Amniotic stem cell (primary cell): ENCODE results near the gene ITIH3.
"Not testable (repeated sequence)": the region's sequence is repeated elsewhere in the genome, so short reads cannot be mapped to it uniquely, and the experiment has no call there.

Experiments
- DNase-seq: peaks from one replicate; lab custom pipeline; 2025; lab: John Stamatoyannopoulos, UW

Gene ITIH3, protein sequence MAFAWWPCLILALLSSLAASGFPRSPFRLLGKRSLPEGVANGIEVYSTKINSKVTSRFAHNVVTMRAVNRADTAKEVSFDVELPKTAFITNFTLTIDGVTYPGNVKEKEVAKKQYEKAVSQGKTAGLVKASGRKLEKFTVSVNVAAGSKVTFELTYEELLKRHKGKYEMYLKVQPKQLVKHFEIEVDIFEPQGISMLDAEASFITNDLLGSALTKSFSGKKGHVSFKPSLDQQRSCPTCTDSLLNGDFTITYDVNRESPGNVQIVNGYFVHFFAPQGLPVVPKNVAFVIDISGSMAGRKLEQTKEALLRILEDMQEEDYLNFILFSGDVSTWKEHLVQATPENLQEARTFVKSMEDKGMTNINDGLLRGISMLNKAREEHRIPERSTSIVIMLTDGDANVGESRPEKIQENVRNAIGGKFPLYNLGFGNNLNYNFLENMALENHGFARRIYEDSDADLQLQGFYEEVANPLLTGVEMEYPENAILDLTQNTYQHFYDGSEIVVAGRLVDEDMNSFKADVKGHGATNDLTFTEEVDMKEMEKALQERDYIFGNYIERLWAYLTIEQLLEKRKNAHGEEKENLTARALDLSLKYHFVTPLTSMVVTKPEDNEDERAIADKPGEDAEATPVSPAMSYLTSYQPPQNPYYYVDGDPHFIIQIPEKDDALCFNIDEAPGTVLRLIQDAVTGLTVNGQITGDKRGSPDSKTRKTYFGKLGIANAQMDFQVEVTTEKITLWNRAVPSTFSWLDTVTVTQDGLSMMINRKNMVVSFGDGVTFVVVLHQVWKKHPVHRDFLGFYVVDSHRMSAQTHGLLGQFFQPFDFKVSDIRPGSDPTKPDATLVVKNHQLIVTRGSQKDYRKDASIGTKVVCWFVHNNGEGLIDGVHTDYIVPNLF

DNA sequence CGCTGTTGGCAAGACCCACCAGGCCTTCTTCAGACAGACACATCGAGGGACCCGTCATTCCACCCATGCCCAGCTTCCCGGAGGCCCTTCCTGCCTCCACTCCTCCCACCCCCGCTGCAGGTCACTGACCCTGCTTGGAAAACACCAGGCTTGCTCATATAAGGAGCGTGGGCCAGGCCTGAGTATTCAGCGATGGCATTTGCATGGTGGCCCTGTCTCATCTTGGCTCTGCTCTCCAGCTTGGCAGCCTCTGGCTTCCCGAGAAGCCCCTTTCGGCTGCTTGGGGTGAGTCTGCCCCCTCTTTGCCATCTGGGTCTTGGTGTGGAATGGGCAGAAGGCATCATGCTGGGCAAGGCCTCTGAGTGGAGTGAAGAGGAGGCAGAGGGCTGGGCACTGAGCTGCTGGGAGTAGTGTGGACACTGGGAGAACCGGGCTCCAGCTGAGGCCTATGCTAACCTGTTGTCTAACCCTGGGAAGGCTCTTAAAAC is at the start of gene ITIH3:
TSS of gene ITIH3 (plus strand) at position 185 of the 488 bp plus-strand sequence. CDS start at position 193, 8 bp downstream.
- DNase-seq, result no peak

DNA sequence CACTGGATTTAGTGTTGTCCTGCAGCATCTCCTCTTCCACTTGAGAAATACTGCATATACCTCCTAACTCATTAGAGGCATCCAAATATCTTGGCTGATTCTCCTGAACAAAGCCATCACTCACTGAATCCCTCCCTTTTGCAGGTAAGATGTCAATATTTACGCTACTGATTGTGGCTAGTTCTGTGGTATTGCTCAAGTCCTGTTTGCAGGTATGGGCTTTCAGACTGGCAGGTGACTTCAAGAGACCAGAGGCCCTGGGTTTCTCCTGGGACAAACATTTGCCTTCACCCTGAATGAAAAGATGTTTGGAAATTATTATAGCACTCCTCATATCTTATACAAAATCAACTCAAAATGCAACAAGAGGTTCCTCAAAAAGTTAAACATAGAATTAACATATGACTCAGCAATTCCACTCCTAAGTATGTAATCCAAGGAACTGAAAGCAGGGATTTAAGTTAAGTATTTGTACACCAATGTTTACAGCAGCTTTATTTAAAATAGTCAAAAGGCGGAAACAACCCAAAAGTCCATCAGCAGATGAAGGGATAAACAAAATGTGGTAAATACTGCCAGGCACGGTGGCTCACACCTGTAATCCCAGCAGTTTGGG is 42.4 kb upstream of the ITIH3 start:
- no peak for DNase-seq

DNA sequence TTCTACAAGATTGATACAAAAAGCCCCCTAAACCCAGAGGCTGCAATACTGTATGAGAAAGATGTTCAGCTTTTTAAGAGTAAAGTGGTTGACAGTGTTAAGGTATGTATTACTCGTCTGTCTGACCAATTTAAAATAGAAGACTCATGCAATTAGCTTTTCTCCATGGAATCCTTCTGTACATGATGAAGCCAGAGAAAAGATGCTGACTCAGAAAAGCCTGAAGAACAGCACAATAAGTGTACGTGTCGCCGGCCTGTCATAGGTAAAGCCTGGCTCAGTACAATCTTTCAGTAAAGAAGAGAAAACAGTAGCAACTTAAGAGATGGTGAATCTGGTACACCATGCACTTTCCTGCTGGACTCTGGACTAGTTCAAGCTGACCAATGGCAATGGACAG is 40.2 kb upstream of the ITIH3 start:
- DNase-seq, result no peak

DNA sequence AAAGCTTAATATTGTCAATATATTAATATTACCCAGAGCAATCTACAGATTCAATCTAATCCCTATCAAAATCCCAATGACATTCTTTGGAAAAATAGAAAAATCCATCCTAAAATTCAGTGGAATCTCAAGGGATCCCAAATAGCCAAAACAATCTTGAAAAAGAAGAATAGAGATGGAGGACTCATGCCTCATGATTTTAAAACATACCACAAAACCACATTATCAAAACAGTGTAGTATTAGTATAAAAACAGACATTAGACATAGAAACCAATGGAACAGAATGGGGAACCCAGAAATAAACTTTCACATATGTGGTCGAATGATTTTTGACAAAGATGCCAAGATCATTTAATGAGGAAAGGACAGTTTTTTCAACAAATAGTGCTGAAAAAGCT is 38.5 kb upstream of the ITIH3 start:
- no peak for DNase-seq

DNA sequence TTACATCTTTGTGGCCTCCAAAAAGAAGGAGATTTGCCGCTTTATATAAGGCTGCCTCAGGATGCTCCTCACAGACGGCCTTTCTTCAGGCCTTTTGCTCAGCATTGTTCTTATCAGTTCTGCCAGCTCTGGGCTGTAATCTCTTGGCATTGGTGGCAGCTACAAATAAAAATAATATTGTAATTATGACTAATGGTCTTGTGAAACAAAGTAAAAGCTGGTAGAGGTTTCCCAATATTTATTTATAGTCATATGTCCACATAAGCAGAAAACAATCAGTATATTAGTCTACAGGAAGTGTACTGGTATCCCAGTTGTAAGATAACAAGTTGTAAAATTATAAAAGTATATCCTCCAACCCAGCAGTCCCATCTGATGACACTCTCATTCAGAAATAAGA is 31.1 kb upstream of the ITIH3 start:
- DNase-seq, result no peak

DNA sequence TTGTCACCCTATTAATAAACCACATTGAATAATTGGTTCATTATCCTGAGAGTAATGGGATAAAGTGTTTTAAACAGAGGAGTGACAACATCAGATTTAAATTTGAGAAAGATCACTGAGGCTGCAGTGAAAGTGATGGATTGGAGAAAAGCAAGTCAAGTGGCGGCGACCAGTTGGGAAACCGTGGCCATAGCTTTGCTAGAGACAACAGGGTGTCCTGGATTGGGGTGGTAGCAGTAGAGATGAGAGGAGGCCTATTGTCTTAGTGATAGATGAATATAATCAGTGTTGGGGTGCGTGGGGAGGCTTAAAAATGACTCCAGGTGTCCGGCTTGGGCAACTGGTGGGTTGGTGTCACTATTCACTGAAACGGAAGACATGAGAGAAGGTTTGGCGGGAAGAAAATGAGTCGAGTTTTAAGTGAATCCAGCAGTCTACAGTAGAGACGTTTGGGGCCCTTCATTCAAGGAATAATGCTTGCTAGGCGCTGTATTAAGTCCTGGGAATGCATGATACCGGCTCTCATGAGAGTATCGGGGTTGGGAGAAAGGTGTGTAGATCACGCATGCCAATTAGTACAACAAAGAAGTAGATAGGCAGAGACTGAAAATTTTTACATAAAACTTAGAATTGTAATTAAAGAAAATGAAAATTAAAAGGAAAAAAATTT is 24.7 kb upstream of the ITIH3 start:
- DNase-seq, result no peak

DNA sequence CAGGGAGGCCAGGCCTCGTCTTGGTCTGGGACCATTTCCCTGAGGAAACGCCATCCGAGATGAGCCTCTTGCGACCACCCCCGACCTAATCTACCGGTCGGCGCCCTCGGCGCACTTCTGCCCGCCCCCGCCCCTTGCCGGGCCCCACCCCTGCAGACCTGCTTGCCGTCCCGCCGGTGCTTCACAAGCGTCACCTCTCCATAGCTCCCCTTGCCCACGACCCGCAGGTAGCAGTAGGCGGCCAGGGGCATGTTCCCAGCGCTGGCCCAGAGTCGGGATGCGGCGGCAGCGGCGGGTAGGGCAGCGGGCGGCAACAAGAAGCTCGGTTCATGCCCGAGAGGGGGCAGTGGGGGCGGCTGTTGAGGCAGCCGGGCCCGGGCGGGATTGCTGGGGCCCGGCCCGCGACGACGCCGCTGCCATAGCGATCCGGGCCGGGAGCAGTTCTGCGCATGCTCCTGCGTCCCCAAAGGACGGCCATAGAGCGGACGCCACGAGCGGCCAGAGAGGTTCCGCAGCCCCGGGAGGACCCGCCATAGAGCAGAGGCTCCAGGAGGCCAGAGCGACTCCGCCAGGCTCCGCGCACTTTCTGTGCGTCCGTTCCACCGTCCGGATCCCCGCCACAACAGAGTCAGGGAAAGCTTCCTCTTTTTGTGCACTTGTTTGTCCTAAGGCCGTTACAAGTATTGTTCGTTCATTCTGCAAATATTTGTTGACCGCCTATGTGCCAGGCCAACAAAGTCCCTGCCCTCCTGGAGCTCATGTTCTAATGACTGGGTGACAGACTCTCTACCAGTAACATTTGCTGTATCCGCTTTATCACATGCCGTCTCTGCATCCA is 23.9 kb upstream of the ITIH3 start, which contains the start of gene NEK4:
TSS of gene NEK4 (minus strand) at position 445 of the 838 bp plus-strand sequence. CDS start at position 251, 194 bp downstream.
- peak; percentile 69 for DNase-seq

DNA sequence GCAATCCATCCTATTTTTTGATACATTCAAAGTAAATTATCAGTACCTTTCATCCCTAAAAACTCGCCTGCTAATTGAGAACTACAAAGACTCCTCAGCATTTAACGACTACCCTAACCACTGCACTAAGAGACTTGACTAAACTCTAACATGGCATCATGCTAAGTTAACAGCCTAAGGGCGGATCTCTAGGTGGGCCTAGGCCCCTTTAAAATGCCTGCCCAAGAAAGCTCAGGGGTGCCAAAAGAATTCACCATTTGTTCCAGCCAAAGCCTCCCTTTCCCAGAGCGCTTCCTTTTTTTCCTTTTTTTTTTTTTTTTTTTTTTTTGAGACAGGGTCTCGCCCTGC is 23.3 kb upstream of the ITIH3 start:
- DNase-seq, result no peak

DNA sequence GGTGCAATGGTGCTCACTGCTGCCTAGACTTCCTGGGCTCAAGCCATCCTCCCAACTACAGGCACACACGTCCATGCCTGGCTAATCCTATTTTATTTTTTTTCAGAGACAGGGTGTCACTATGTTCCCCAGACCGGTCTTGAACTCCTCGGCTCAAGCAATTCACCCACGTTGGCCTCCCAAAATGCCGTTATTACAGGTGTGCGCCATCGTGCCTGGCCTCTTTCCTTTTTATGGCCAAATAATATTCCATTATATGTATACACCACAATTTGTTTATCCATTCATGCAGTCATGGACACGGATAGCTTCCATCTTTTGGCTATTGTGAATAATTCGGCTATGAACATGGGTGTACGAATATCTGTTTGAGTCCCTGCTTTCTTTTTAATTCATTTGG is 22.9 kb upstream of the ITIH3 start:
- DNase-seq, result no peak

DNA sequence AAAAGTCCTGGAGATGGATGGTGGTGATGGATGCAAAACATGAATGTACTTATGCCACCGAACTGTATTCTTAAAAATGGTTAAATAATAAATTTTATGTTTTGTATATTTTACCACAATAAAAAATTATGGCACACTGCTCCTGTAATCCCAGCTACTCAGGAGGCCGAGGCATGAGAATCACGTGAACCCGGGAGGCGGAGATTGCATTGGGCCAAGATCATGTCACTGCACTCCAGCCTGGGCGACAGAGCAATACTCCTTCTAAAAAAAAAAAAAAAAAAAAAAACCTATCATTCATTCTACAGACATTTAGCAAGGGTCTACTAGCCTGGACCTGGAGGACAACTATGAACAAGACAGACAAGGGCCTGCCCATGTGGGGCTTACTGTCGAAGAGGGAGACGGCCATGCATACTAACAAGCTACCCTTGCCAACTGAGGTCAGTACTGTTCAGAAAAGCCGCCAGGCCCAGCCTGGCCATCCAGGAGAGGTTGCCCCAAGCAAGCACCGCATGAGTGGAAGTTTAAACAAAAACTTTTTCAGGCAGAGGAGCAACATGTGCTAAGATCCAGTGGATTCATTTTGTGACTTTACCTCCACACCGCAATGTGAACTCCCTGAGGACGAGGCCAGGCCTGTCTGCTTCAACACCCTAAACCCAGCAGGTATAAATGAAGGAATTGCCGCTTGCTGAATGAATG is 21.1 kb upstream of the ITIH3 start:
- no peak for DNase-seq

DNA sequence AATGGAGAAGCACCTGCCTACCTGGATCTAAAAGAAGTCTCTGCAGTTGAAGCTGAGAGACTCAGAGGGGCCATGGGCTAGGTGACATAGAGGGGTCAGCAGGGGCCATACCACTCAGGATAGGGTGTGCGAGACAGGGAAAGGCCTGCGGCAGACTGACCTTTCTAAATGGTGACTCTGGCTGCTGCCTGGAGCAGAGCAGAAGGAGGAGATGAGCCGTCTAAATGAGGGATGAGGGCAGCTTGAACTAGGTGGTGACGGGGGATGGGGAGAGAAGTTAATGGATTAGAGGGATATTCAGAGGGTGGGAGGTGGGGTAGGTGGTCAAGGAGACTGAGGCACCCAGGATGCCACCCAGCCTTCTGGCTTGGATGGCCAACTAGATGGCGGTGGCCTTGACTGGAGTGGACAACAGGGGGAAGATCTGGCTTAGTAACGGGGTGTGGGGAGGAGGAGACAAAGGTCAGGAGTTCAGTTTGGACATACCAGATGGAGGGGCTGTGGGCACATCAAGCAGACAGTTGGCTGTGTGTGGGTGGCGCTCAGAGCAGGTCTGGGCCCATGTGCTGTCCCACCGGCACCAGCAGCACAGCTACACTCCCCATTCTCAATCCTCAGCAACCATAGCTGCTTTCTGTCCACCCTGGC is 20.4 kb upstream of the ITIH3 start:
- DNase-seq, result no peak

DNA sequence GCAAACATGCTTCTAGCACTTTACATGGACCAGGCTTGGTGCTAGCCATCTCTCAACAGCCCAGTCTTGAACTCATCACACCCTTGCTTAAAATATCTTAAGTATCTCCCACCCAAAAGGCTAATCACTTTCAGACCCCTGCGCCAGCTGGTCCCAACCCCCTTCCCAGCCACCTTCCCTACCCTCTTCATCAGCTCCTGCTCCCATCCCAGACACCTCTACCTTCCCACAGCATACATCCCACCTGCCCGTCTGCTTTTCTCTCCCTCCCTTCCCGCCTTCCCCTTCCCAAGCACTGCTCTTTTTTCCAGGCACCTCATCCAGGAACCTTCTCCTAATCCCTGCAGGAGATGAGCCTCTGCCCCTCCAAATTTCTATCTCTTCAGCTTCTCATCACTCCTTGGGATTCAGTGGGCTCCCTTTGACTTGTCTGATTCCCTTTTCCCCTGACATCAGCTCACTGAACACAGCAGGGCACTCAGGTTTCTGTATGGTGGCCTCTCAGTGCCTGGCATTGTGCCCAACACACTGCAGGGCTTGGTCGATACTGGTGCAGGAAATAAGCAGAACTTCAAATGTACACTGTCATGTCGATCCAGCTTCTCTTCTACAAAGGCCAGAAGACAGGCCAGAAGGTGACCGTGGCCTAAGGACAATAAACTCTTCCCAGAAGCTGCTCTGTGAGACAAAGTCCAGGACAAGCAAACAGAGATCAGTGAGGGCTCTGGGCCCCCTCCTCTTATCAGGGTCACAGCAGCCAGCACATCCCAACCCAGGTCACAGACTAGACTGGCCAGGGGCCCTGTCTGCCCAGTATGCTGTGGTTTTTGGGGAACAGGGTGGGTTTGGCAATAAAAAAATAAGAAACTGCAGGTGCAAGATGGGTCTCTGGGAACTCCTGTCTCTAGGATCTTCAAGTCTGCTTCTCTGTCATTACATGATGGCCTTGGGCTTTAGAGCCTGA is 19.4 kb upstream of the ITIH3 start:
- no peak for DNase-seq

DNA sequence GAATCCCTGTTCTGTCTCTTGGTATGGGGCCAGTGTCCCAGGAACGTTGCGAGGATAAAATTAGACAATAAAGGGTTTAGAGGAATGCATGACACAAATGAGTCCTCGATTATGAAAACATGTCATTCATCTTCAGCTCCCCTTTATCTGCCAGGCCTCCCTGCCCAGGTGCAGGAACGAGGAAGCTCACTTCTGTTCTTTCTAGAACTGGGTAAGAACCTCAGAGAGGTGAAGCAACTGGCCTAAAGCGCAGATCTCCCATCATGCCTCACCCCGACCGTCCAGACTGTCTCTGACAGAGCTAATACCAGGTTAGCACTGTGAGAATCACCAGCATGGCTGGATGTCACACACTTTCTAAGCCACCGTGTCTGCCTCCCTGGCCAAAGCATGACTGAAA is 18.7 kb upstream of the ITIH3 start:
- no peak for DNase-seq

DNA sequence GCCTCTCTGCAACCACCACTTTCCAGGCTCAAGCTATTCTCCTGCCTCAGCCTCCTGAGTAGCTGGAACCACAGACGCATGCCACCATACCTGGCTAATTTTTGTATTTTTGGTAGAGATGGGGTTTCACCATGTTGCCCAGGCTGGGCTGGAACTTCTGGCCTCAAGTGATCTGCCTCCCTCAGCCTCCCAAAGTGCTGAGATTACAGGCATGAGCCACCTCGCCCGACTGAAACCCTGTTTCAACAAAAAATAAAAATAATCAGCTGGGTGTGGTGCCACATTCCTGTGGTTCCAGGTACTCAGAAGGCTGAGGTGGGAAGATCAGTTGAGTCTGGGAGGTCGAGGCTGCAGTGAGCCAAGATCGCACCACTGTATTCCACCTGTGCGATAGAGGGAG is 18.1 kb upstream of the ITIH3 start:
- DNase-seq, result not testable (repeated sequence)

DNA sequence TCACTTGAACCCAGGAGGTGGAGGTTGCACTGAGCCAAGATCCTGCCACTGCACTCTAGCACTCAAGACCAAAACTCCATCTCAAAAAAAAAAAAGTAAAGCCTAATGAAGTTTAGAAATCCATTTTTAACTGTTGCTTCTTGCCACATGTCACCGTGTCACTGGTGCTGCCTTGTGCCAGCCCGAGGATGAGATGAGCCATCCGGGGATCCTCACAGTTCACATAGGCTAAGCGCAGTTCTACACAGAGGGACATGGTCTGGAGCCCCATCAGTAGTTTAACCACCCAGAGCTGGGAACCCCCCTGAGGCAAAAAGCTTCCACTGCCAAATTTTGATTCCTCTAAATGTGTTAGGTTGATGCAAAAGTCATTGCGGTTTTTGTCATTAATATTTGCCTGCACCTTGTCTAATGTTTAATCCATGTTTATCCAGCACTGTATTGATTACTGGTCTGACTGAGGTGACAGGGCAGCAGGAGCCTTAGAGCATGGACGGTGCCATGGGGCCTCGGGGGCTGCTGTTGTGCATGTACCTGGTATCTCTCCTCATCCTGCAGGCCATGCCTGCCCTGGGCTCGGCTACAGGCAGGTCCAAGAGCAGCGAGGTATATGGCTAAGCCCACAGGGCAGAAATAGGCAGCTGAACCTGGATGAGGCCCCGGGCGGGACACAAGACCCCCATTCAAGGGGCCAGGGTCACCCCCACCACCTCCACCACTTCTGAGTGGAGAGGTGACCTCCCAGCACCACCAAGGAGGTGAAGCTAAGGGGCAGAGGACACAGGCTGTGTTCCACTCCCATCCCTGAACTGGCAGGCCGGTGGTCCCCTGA is 17.3 kb upstream of the ITIH3 start, which contains the start of gene ITIH1:
TSS of gene ITIH1 (plus strand) at position 473 of the 832 bp plus-strand sequence. CDS start at position 490, 17 bp downstream.
- DNase-seq, result no peak

DNA sequence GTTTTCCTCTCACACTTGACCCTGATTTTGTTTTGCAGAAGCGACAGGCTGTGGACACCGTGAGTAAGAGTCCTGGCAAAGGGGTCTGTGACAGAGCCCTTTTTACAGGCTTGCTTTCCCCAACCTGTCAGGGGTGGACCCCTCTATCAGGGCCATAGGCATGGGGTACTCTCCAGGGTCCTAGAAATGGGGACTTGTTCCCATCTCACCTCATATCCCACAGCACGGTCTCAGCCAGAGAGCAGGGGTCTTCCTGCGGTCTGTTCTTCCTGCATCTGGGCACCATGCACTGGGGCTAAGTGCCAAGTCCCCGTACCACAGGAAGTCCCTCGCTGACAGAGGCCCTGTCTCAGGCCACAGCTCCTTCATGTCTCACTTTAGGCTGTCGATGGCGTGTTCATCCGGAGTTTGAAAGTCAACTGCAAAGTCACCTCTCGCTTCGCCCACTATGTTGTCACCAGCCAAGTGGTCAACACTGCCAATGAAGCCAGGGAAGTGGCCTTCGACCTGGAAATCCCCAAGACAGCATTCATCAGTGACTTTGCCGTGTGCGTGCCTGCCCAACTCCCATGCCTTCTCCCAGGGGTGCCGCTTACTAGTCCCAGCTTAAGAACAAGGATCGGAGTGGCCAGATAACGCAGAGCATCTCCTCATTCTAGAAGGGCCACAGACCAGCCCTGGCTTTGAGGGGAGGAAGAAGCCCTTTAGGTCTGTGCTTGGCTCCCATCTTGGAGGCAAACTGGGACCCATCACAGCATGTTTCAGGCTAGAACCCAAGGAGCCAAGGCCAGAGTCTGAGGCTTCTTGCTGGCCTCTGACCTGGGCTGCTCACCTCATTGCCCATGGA is 16.4 kb upstream of the ITIH3 start:
- no peak for DNase-seq
